TTC549 (cell line): ENCODE results near the gene ASCC1.
"Not testable (repeated sequence)": the region's sequence is repeated elsewhere in the genome, so short reads cannot be mapped to it uniquely, and the experiment has no call there.

ENCODE experiments used
- FAIRE-seq: peaks from 2 replicates; lab custom pipeline; 2012; peaks lifted over from hg19 to GRCh38; lab: Jason Lieb, UNC

Gene ASCC1, protein sequence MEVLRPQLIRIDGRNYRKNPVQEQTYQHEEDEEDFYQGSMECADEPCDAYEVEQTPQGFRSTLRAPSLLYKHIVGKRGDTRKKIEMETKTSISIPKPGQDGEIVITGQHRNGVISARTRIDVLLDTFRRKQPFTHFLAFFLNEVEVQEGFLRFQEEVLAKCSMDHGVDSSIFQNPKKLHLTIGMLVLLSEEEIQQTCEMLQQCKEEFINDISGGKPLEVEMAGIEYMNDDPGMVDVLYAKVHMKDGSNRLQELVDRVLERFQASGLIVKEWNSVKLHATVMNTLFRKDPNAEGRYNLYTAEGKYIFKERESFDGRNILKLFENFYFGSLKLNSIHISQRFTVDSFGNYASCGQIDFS

DNA sequence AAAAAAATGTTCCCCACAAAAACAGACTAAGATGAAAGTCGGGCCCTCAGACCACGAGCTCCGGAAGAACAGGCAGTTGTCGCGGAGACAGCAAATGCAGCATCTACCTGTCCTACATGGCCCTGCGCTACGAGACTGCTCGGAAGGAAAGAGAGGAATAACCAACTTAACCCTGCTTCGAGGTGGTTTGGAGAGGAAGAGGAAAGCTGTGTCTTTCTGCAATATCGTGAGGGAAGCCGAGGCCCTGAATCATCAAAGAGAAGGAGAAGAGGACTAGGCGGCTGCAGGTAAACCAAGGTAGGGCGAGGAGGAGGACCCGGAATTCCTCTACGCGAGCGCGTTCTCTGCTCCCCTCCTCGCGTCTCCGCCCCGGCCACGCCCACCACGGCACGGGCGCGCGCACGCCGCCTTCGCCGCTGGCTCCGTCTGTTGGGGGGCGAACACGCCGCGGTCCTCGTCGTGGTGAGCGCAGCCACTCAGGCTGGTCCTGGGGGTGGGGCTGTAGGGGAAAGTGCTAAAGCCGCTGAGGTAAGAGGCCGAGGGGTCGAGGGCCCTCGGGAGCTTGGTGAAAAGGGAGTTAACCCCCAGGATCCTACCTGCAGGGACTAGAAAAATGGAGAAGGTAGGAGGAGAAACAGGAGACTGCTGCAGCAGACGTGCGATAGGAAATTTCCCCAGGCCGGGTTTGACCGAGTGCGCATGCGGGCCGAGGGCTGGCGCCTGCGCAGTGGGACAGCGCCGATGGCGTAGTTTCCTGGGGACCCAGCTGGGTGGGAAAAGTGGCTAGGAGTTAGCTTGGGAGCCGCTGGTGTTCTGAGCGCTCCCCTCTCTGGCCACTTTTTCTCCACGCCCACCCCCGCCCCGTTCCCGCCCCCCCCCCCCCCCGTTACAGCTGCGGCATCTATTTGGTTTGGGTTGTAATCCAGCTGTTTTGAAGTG lies at the start of gene ASCC1, which contains the start of gene ANAPC16:
Gene ASCC1 (minus strand): TSS at position 666 of the 939 bp plus-strand sequence. CDS start 2,978 bp downstream, outside the sequence.
Gene ANAPC16 (plus strand): TSS at position 402 of the 939 bp plus-strand sequence. CDS start 7,903 bp downstream, outside the sequence.
- no peak for FAIRE-seq

DNA sequence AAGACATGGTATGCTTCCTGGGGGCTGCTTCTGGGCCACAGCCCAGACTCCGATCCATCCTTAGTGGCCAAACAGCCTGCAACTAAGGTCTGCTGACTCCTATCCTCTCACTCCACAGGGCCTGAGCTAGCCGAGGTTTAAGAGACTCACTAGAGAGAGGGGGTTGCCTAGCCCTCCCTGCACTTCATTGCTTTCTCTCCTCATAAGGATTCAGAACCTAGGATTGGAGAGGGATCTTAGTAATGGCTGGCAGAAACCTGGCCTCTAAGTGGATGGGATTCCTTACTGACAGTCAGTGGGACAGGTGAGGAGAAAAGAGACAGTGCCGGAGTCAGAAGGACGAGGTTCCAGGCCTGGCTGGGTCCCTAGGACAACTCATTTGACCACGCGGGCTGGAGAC lies 49.4 kb upstream of the ASCC1 start:
- no peak for FAIRE-seq

DNA sequence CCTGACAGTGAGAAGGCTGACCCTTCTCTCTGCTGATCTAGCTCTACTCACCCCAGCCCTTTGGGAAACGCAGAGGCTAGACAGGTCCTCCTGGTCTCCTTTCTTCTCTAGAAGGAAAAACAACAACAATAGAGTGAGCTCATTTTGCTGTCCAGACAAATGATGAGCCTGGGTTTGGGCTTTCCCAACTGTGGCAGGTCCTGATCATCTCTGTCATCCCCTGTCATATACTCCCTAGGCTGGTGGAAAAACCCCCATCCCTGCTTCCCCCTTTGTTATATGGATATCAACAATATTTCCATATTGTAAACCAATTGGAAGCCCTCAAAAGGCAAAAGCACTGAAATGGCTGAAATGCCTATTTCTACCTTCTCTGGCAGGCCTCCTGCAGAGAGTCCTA lies 48.5 kb upstream of the ASCC1 start:
- FAIRE-seq = no peak

DNA sequence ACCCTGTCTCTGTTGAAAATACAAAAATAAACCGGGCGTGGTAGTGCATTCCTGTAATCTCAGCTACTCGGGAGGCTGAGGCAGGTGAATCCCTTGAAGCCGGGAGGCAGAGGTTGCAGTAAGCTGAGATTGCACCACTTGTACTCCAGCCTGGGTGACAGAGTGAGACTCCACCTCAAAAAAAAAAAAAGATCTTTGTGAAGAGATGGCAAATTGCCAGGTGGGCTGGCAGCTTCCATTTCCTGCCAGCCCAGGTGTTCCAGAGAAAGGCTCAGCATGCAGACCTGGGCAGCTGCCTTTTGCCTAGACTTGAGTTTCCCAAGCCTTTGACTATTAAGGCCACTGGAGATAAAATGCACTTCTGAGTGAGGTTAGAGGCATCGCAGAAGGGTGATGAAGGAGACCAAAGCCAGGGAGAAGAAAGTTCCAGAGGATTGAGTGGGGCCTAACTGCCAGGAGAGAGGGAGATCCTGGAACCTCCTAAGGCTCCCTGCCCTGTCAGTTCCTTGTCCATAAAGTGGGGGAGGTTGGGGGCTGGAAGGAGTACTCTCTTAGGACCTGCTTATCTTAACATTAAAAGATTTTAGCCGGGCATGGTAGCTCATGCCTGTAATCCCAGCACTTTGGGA lies 47.7 kb upstream of the ASCC1 start:
- FAIRE-seq = no peak

DNA sequence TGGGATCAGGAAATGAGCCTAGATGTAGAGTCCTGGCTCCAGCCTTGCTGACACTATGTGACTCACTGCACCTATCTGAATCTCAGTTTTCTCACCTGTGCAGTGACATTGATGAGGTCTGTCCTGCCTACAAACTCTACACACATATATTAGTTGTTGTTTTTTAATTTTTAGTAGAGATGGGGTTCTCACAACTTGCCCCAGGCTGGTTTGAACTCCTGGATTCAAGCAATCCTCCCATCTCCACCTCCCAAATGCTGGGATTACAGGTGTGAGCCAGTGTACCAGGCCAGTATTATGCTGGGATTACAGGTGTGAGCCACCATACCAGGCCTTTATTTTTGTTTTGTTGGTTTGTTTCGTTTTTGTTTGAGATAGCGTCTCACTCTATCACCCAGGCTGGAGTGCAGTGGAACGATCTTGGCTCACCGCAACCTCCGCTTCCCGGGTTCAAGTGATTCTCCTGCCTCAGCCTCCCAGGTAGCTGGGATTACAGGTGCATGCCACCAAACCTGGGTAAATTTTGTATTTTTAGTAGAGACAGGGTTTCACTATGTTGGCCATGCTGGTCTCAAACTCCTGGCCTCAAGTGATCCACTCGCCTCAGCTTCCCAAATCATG lies 45.8 kb upstream of the ASCC1 start:
- no peak for FAIRE-seq

DNA sequence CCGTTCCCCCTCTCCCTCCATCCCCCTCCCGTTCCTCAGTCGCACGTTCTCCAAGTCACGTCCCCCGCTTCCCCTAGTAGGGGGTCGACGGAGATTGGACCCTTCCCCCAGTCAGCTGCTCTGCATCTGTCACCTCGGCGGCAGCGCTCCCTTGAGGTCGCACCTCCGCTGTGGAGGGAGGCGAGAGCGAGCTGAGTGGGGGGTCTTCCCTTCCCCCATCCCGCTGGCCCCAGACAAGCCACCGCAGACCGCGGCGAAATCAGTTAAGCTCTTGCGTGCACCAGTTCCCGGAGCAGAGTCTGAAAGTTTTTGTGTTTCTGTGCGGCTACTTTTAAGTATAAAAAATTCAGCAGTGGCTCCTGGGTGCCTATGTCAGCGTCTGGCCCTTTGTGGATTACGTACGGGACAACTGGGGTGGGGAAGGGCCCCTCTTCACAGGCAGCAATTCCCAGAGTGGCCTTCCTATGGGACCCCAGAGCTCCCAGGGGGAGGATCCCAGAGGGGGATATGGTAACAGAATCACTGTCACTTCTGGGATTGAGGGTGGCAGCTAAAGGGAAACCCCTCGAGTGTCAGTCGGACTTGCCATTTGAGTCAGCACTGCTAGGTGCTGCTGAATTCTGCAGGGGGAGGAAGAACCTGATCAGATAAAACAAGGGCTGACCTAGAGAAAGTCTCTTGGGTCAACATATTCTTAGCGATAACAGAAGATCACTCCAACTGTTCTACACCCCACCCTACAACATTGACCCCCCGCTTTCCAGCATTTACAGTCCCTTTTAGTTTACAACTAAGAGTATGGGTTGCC lies 45.1 kb upstream of the ASCC1 start:
- no peak for FAIRE-seq

DNA sequence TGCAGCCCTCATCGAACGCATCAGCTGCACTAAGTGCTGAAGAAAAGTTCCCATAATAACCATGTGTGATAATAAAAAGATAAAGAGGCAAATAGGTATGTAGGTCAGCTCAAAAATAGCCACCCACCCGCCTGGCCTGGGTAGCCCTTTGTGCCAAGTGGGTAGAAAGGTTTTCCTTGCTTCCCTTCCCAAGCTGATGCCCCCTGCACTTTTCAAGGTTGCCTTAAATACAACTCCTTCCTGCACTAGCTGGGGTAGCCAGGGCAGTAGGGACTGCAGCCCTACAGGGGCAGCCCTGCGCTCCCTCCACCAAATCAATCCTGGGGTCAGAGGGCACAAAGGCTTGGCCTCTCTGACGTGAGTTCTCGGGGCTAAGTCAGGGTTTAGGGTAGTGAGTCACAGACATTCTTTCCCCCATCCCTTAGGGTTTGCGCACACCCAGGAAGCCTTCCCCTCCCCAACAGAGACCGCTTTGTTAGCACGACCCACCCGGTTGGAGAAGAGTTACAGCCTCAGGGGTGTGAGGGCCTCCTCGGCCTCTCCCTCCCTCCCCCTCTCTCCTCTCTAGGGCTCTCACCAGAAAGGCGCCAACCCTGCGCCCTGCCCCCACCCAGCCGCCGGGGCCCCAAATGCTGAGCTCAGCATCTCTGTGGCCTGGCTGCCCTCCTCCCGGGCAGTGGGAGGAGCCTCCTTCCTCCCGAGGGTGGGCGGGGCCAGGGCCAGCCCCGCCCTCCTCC lies 44.3 kb upstream of the ASCC1 start:
- peak; percentile 3 for FAIRE-seq

DNA sequence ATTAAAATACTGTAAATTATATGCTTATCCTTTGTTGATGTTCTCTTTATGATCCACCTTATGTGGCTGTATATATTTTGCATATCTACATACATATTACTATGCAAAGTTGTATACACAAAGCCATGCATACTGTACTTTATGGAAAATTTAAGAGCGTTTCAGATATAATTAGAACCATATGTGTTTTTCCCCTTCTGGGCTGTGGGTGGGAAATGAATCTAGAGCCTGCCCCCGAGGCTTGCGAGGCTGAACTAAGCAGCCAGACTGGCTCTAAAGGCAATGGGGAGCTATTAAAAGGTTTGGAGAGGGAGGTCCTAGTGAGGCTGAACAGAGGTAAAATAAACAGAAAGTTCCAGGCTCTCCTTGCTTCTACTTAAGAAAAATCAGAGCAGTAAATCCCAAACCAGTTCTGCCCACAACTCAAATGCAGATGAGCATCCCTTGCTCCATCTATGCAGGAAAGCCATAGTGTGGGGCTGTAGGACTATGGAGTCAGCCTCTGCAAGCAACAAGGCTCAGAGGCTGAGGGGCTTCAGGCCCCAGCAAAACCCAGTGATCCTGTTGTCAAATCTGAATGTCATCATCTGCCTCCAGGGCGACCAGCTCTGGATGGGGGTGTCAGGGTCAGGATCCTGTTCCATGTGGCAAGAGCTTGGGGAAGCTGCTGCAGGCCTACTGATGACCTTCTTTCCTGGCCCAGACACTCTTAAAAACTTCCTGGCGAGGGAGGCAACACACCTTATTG lies 43.6 kb upstream of the ASCC1 start:
- FAIRE-seq = peak; percentile 58

DNA sequence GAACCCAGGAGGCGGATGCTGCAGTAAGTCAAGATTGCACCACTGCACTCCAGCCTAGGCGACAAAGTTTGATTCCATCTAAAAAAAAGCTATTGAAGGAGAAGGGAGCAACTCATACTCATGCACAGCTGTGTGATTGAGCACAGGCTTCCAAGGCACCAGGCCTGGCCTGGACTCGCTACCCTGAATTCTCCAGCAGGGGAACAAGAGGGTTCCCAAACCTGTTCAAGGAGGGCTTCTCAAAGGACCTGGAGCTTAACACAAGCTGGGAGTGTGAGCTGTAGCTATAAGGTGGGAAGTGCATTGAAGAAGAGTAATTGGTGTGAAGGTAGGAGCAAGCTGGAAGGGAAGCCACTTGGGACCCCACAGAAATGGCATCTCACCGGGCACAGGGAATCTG lies 42.5 kb upstream of the ASCC1 start:
- FAIRE-seq = no peak

DNA sequence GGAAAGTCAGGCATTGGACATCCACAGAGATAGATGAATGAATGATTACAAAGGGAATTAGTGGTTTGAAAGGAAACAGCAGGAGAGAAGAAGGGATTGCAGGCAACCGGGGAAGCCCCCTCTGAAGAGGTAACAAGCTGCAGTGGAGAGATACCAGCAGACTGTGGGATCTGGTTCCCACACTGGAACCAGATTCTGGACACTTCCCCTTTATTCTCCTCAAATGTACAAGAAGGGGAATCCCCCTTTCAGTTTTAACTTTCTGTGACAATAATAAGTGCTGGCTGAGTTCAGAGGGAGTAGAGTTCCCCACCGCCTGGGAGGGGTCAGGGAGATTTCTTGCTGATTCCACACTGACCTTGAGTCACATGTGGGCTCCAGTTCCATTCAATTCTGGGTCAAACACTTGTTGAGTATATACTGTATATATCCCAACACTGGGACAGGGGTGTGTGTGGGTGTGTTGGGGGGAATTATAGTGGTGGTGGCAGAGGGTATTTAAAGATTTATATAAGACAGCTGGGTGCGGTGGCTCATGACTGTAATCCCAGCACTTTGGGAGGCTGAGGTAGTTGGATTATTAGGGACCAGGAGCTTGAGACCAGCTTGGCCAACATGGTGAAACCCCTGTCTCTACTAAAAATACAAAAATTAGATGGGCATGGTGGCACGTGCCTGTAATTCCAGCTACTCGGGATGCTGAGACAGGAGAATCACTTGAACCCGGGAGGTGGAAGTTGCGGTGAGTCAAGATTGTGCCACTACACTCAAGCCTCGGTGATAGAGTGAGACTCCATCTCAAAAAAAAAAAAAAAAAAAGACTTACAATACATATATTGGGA lies 41.2 kb upstream of the ASCC1 start:
- FAIRE-seq = no peak

DNA sequence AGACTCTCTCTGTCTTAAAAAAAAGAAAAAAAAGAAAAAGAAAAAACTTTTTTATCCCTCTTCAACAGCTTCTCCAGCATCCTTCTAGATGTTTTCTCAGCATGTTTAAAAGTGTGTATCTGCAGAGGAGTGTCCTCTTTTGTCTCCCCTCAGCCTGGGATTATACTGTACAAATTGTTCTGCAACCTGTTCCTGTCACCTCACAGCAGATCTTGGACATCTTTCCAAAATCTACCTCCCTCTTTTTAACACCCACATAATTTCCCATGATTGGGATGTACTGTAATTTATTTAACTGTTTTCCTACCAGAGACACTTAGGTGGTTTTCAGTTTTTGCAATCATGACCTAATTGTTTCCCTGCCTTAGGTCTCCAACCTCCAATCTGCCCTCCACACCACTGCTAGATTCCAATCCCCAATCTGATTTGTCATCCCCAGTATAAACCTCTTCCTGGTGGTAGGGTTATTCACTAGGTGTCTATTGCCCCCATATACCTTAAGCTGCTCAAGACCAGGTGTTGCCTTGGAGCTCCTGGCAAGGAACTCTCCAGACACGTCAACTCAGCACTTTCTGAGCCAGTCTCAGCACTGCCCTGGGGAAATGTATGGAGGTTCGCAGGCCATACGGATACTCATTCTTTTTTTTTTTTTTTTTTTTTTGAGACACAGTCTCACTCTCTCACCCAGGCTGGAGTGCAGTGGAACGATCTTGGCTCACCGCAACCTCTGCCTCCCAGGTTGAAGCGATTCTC lies 40.1 kb upstream of the ASCC1 start:
- no peak for FAIRE-seq

DNA sequence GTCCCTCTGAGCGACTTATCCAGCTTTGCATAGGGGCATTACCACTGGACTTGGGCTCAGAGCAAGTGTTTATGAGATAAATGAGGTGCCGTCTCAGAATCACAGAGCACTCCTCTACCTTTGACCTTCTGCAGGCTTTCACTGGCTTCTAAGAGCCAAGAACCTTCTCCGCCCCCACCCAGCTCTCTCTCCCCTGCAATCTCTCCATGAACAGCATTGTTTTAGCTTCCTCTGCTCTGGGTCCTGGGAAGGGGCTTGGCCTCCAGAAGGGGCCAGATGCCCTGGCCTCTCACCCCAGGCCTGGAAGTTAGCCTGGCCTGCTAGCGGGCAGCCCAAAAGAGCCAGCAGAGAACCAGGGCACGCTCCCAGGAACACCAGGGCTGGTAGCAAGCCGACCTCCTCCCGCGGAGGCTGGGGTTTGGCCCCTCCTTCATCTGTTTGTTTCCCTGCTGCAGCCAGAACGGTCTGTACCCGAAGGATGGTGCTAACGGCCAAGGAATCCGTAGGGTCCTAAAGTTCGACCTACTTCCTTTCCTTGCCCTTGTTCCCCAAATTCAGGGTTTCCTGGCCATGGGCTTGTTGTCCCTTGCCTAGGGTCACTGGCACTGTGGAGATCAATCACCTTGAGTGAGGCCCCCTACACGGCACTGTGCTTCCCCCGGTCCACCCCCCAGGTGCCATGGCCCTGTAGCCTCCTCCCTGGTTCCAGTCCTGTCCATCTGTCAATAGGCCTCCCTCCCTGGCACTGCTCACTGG lies 38.9 kb upstream of the ASCC1 start:
- FAIRE-seq = no peak

DNA sequence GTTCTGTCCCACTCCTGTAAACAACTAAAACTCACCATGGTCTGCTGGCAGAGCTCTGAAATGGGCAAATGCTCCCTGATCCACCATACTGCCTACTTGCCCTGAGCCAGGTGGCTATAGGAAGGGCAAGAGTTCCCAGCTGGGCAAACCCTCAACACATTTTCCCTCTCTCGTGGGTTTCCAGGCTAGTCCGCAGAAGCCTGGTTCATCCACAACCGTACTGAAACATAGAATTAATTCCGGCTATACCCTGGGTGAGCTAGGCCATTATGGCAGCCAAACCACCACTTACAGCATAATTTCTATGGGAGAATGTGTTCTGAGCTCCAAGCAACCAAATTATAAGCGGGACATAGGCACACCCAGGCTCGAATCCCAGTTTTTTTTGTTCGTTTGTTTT lies 37.5 kb upstream of the ASCC1 start:
- no peak for FAIRE-seq

DNA sequence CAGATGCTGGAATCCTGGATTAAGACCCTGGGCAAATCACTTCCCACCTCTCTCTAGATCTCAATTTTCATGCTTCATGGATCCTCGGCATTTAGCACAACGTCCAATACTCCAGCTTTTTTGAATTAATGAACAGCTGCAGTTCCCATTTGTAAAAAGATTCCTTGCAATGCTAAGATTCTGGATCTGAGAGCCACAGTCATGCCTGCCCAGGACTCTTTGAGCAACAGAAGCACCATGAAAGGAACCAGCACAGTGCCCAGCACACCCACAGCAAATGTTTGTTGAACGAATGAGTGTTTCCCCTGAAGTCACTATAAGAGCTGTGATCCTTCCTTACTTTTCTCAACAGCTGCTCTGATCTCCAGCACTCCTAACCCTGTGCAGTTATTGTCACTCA lies 36.9 kb upstream of the ASCC1 start:
- no peak for FAIRE-seq

DNA sequence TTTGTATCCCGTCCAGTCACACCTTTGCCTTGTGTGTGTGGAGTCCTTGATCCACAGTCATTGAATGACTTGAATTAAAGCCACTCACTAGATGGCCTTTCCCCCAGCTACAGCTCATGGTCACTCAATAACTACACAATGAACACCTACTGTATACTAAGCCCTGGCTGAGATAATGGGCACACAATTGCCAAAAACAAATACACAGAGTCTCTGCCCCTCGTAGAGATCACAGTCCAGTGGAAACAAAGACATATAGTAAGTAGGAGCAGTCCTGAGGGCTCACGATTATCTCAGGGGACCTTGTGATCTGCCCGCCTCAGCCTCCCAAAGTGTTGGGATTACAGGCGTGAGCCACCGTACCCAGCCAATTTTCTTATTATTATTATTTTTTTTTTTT lies 35.6 kb upstream of the ASCC1 start:
- no peak for FAIRE-seq

DNA sequence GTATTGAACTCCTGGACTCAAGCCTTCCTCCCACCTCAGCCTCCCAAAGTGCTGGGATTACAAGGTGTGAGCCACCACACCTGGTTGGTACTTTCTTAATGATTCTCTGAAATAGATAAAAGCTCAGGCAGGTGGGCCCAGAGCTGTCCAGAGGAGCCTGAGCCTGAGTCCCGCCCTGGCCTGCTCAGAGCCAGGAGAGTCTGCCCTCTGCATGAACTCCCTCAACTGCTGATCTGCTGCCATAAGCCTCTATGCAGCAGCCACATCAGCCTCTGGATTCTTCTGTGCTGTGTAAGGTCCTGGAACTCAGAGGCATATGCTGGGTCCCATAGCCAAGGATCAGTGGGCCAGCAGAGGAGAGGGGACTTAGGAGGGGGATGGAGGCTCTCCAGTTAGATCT lies 34.6 kb upstream of the ASCC1 start:
- no peak for FAIRE-seq

DNA sequence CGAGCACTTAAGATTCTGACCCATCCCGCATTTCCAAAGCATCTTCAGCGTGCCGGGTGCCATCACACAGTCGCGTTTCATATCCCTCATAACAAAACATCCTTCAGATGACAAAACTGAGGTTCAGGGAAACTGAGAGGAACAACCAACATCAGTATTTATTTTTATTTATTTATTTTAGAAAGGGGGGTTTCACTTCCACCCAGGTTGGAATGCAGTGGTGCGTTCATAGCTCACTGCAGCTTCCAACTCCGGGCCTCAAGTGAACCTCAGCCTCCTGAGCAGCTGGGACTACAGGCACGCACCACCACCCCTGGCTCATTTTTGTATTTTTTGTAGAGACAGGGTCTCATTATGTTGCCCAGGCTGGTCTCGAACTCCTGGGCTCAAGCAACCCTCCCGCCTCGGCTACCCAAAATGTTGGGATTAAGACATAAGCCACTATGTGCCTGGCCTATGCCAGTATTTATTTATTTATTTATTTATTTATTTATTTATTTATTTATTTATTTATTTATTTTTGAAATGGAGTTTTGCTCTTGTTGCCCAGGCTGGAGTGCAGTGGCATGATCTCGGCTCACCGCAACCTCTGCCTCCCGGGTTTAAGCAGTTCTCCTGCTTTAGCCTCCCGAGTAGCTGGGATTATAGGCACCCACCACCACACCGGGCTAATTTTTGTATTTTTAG lies 33.2 kb upstream of the ASCC1 start:
- FAIRE-seq = not testable (repeated sequence)
